K562 (cell line): Measurements from ENCODE around the gene PPP4C. TPM values are rescaled to one million over a fixed set of nuclear protein-coding genes. Genes with fewer than 3 reads are reported as not detected.

Experiments used
- ARID1B ChIP-seq: fragments of 450-650 bp; IDR thresholded peaks from 2 replicates; pipeline ENCODE4 v1.6.1; 2016; ENCODE audit warnings: antibody characterized with exemption, mild to moderate bottlenecking, inconsistent platforms
- CBX3 ChIP-seq, 2 experiments: IDR thresholded peaks; 1 replicate in 1 of 2; 2 replicates in 1 of 2; pipeline ENCODE4 v1.6.1; 2012; ENCODE audit warnings: inconsistent platforms in 2 of 2, low read length in 2 of 2, borderline replicate concordance in 1 of 2, control low read depth in 1 of 2
- CEBPB ChIP-seq: fragments of 450-650 bp; IDR thresholded peaks from 2 replicates; pipeline ENCODE4 v1.6.1; 2016; ENCODE audit warnings: missing genetic modification characterization, missing compliant biosample characterization
- CREBBP ChIP-seq: IDR thresholded peaks from one replicate; pipeline ENCODE4 v1.6.1; 2012; ENCODE audit warnings: low read depth, mild to moderate bottlenecking, control low read depth, inconsistent platforms, low read length
- GATAD2A ChIP-seq: fragments of 450-650 bp; IDR thresholded peaks from 2 replicates; pipeline ENCODE4 v1.6.1; 2017
- KDM1A ChIP-seq, 2 experiments: fragments of 450-650 bp; IDR thresholded peaks; 2 replicates each; pipeline ENCODE4 v1.6.1; 2016; ENCODE audit warnings: mild to moderate bottlenecking in 2 of 2
- MECOM ChIP-seq: fragments of 250-450 bp; sonication (Bioruptor Pico); IDR thresholded peaks from 2 replicates; pipeline ENCODE4 v1.8.0; 2022; ENCODE audit warnings: inconsistent platforms
- POLR3G ChIP-seq: IDR thresholded peaks from 2 replicates; pipeline ENCODE4 v1.6.1; 2011; ENCODE audit not compliant: insufficient read length, insufficient replicate concordance; ENCODE audit errors: extremely low read depth
- SRSF9 ChIP-seq: fragments of 200-400 bp; formaldehyde crosslinking; IDR thresholded peaks from 2 replicates; pipeline ENCODE4 v1.6.1; 2017; ENCODE audit warnings: low read depth, low read length, borderline replicate concordance
- TCF7L2 ChIP-seq: fragments of 150-350 bp; IDR thresholded peaks from 2 replicates; pipeline ENCODE4 v1.6.1; 2016; ENCODE audit warnings: low read depth, mild to moderate bottlenecking, low read length, moderate library complexity
- TRIM24 ChIP-seq, 2 experiments: fragments of 450-650 bp; IDR thresholded peaks; 2 replicates each; pipeline ENCODE4 v1.6.1; 2016
- ZBTB49 ChIP-seq: sonication (generic); formaldehyde crosslinking; IDR thresholded peaks from 2 replicates; pipeline ENCODE4 v1.8.0; 2022; ENCODE audit warnings: missing genetic modification reagents, mild to moderate bottlenecking, borderline replicate concordance
- ZNF239 ChIP-seq: fragments of 250-450 bp; sonication (Bioruptor Pico); IDR thresholded peaks from 2 replicates; pipeline ENCODE4 v1.4.0; 2020; ENCODE audit warnings: mild to moderate bottlenecking
- ZNF3 ChIP-seq: fragments of 250-450 bp; sonication (Bioruptor Pico); IDR thresholded peaks from 2 replicates; pipeline ENCODE4 v1.5.0; 2021; ENCODE audit warnings: mild to moderate bottlenecking, moderate library complexity
- ZNF695 ChIP-seq: fragments of 450-650 bp; formaldehyde crosslinking; IDR thresholded peaks from 2 replicates; pipeline ENCODE4 v1.4.0; 2020; ENCODE audit warnings: mild to moderate bottlenecking, moderate library complexity
- polyA plus RNA-seq, 8 experiments: library from polyadenylated mRNA; depleted of rRNA in 4 of 8; stranded (reverse) in 5 of 8; unstranded in 3 of 8; fragments of >200 nt; fragmentation: Nextera tagmentation in 2 of 8; fragmentation: Illumina TruSeq in 1 of 8; extraction: Ambion mirVana in 2 of 8; extraction: Trizol in 1 of 8; gene quantifications; 2 replicates each; pipeline versions ENCODE4 v1.2.1 to v1.2.3, GENCODE V29; 2011 to 2014; ENCODE audit warnings: inconsistent platforms in 1 of 8, missing spikeins in 1 of 8
- total RNA-seq, 7 experiments: library from RNA; depleted of rRNA in 6 of 7; stranded (reverse); fragments of >200 nt in 6 of 7; fragmentation: Illumina TruSeq in 2 of 7; extraction: Trizol in 2 of 7; gene quantifications; 2 replicates each; pipeline versions ENCODE4 v1.2.1 to v1.2.3, GENCODE V29; 2011 to 2021; ENCODE audit warnings: low replicate concordance in 1 of 7
- TF ChIP-seq, protein P1 (sequence below), 3 experiments: fragments of 200-800 bp in 1 of 3; sonication (Bioruptor generic) in 1 of 3; sonication (generic) in 1 of 3; formaldehyde crosslinking in 1 of 3; IDR thresholded peaks; 2 replicates each; pipeline versions ENCODE4 v1.6.1 to v1.8.0; 2016 to 2022; ENCODE audit warnings: mild to moderate bottlenecking in 2 of 3, missing compliant biosample characterization in 2 of 3, missing genetic modification characterization in 2 of 3, missing genetic modification reagents in 1 of 3
- TF ChIP-seq, protein P2 (sequence below): fragments of 200-800 bp; sonication (Bioruptor generic); IDR thresholded peaks from 2 replicates; pipeline ENCODE4 v1.6.1; 2016; ENCODE audit warnings: missing genetic modification characterization, missing compliant biosample characterization
- TF ChIP-seq, protein P3 (sequence below): sonication (generic); formaldehyde crosslinking; IDR thresholded peaks from 2 replicates; pipeline ENCODE4 v1.8.0; 2023; ENCODE audit warnings: mild to moderate bottlenecking, missing genetic modification reagents

The PPP4C gene
- total and polyA plus RNA-seq, 9 of the 15 experiments (the other 6 are each of a cell fraction or from before 2014, with no cell fraction given), result 3.5 to 183 (median 131) TPM

DNA sequence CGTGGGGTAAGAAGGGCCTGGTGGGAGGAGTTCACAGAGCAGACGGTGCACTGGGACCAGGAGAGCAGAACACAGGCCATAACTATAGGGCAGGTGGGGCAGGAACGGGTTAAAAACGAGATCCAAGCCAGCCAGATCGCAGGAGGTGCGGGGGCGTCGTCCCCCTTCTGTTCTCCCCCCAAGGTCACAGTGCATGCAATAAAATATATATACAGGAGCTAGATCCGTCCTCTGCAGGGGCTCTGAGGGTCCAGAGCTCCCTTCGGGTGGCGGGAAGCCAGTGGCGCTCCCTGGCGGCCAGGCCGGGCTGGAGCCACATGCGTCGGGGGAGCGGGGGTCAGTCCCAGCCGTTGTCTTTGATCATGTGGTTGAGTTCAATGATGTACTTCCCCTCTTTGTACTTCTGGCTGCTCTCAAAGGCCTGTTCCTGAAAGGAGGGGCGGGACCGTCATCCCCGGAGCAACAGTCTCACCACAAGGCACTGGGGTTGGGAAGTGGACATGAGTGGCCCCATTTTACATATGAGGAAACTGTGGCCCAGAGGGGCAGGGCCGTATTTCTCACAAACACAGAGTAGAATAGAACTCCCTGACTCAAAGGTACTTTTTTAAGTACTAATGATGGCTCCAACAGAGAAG lies 16.7 kb downstream of the PPP4C start (continued):
- TF ChIP-seq, protein P1, sequence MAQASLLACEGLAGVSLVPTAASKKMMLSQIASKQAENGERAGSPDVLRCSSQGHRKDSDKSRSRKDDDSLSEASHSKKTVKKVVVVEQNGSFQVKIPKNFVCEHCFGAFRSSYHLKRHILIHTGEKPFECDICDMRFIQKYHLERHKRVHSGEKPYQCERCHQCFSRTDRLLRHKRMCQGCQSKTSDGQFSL (CRISPR knock-in tag; IDR thresholded peaks at IDR 0.05), result no peak
- TF ChIP-seq, protein P1 (tag; IDR thresholded peaks at IDR 0.05), result peak in 1 of 2 experiments; percentile 88; a peak in 1 of 4 replicates
- TF ChIP-seq ZNF3 (peak; percentile 80; the same call in 1 of the 2 replicates), MECOM (CRISPR knock-in tag) (peak; percentile 97), ZNF695 (CRISPR knock-in tag) (peak; percentile 88), KDM1A (IDR thresholded peaks at IDR 0.05) (peak; percentile 84 to 94), ZNF239 (CRISPR knock-in tag) (peak; percentile 86), SRSF9 (no peak), TCF7L2 (no peak), ARID1B (0 out of 2 replicates have a peak, but pooled peaks have one; percentile 51), POLR3G (no peak), CBX3 (IDR thresholded peaks at IDR 0.05; ENCODE audit: borderline replicate concordance in 1 of 2, low read length in 2 of 2) (peak in 1 of 2 experiments; percentile 58; a peak in 1 of 3 replicates), CREBBP (no peak), GATAD2A (0 out of 2 replicates have a peak, but pooled peaks have one; percentile 49), TRIM24 (IDR thresholded peaks at IDR 0.05) (0 out of 4 replicates have a peak, but pooled peaks of 1 of the 2 experiments have one; percentile 34), CEBPB (tag) (no peak), ZBTB49 (no peak)
- TF ChIP-seq, protein P2, sequence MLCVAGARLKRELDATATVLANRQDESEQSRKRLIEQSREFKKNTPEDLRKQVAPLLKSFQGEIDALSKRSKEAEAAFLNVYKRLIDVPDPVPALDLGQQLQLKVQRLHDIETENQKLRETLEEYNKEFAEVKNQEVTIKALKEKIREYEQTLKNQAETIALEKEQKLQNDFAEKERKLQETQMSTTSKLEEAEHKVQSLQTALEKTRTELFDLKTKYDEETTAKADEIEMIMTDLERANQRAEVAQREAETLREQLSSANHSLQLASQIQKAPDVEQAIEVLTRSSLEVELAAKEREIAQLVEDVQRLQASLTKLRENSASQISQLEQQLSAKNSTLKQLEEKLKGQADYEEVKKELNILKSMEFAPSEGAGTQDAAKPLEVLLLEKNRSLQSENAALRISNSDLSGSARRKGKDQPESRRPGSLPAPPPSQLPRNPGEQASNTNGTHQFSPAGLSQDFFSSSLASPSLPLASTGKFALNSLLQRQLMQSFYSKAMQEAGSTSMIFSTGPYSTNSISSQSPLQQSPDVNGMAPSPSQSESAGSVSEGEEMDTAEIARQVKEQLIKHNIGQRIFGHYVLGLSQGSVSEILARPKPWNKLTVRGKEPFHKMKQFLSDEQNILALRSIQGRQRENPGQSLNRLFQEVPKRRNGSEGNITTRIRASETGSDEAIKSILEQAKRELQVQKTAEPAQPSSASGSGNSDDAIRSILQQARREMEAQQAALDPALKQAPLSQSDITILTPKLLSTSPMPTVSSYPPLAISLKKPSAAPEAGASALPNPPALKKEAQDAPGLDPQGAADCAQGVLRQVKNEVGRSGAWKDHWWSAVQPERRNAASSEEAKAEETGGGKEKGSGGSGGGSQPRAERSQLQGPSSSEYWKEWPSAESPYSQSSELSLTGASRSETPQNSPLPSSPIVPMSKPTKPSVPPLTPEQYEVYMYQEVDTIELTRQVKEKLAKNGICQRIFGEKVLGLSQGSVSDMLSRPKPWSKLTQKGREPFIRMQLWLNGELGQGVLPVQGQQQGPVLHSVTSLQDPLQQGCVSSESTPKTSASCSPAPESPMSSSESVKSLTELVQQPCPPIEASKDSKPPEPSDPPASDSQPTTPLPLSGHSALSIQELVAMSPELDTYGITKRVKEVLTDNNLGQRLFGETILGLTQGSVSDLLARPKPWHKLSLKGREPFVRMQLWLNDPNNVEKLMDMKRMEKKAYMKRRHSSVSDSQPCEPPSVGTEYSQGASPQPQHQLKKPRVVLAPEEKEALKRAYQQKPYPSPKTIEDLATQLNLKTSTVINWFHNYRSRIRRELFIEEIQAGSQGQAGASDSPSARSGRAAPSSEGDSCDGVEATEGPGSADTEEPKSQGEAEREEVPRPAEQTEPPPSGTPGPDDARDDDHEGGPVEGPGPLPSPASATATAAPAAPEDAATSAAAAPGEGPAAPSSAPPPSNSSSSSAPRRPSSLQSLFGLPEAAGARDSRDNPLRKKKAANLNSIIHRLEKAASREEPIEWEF (CRISPR knock-in tag), result peak; percentile 97
- TF ChIP-seq, protein P3, sequence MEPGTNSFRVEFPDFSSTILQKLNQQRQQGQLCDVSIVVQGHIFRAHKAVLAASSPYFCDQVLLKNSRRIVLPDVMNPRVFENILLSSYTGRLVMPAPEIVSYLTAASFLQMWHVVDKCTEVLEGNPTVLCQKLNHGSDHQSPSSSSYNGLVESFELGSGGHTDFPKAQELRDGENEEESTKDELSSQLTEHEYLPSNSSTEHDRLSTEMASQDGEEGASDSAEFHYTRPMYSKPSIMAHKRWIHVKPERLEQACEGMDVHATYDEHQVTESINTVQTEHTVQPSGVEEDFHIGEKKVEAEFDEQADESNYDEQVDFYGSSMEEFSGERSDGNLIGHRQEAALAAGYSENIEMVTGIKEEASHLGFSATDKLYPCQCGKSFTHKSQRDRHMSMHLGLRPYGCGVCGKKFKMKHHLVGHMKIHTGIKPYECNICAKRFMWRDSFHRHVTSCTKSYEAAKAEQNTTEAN (CRISPR knock-in tag), result no peak
